Neural progenitor cell (in vitro differentiated cells): Measurements from ENCODE around the gene TSR1. TPM values are rescaled to one million over a fixed set of nuclear protein-coding genes. Genes with fewer than 3 reads are reported as not detected.
"Not testable (repeated sequence)": the region's sequence is repeated elsewhere in the genome, so short reads cannot be mapped to it uniquely, and the experiment has no call there.

ENCODE experiments used
- DNase-seq: peaks from one replicate; pipeline ENCODE4 v3.0.0-alpha.2; 2016; ENCODE audit warnings: low spot score
- H2AFZ ChIP-seq: fragments of 200-600 bp; sonication (generic); replicated peaks from 2 replicates; pipeline ENCODE4 v1.6.1; 2016; ENCODE audit warnings: antibody characterized with exemption
- H3F3A ChIP-seq: fragments of 200-600 bp; sonication (generic); 2 replicates; pipeline ENCODE4 v1.6.1; 2016; ENCODE audit warnings: antibody characterized with exemption, low read depth
- H3K27ac ChIP-seq: fragments of 200-600 bp; sonication (generic); 2 replicates; pipeline ENCODE4 v1.5.1; 2016; ENCODE audit warnings: mild to moderate bottlenecking
- H3K27me3 ChIP-seq: fragments of 200-600 bp; sonication (generic); 2 replicates; pipeline ENCODE4 v1.6.1; 2016; ENCODE audit warnings: mild to moderate bottlenecking, moderate library complexity
- H3K36me3 ChIP-seq: fragments of 200-600 bp; sonication (generic); 2 replicates; pipeline ENCODE4 v1.5.1; 2016
- H3K4me1 ChIP-seq: fragments of 200-600 bp; sonication (generic); 2 replicates; pipeline ENCODE4 v1.6.1; 2016; ENCODE audit warnings: mixed run types
- H3K4me2 ChIP-seq: fragments of 200-600 bp; sonication (generic); 2 replicates; pipeline ENCODE4 v1.6.1; 2016
- H3K4me3 ChIP-seq: fragments of 200-600 bp; sonication (generic); 2 replicates; pipeline ENCODE4 v1.5.1; 2016
- H3K79me2 ChIP-seq: fragments of 200-600 bp; sonication (generic); 2 replicates; pipeline ENCODE4 v1.6.1; 2016; ENCODE audit warnings: low read depth
- H3K9ac ChIP-seq: fragments of 200-600 bp; sonication (generic); 2 replicates; pipeline ENCODE4 v1.6.1; 2016
- H3K9me3 ChIP-seq: fragments of 200-600 bp; sonication (generic); 2 replicates; pipeline ENCODE4 v1.5.1; 2016; ENCODE audit warnings: low read depth
- H4K20me1 ChIP-seq: fragments of 200-600 bp; sonication (generic); 2 replicates; pipeline ENCODE4 v1.6.1; 2016; ENCODE audit warnings: low read depth
- H3K27ac Mint-ChIP-seq: 3 replicates; pipeline ENCODE4 v1.8.0; 2021; ENCODE audit warnings: mixed read lengths
- H3K27me3 Mint-ChIP-seq: 2 replicates; pipeline ENCODE4 v1.8.0; 2022; ENCODE audit warnings: low read depth, mild to moderate bottlenecking, inconsistent platforms, moderate library complexity, mixed read lengths; ENCODE audit not compliant: insufficient read depth
- H3K36me3 Mint-ChIP-seq: 3 replicates; pipeline ENCODE4 v1.8.0; 2021; ENCODE audit warnings: mixed read lengths
- H3K4me1 Mint-ChIP-seq: 3 replicates; pipeline ENCODE4 v1.8.0; 2021; ENCODE audit warnings: mixed read lengths
- H3K4me3 Mint-ChIP-seq: 3 replicates; pipeline ENCODE4 v1.8.0; 2021; ENCODE audit warnings: mild to moderate bottlenecking, moderate library complexity, mixed read lengths
- H3K9me3 Mint-ChIP-seq: 3 replicates; pipeline ENCODE4 v1.8.0; 2020; ENCODE audit warnings: mixed read lengths
- CTCF ChIP-seq: fragments of 200-600 bp; sonication (generic); IDR thresholded peaks from 2 replicates; pipeline ENCODE4 v1.5.1; 2017; ENCODE audit warnings: antibody characterized with exemption, mild to moderate bottlenecking
- EZH2 ChIP-seq: fragments of 200-600 bp; sonication (generic); IDR thresholded peaks from 2 replicates; pipeline ENCODE4 v1.6.1; 2017; ENCODE audit warnings: antibody characterized with exemption, mild to moderate bottlenecking, moderate library complexity
- EZH2phosphoT487 ChIP-seq: fragments of 200-600 bp; sonication (generic); IDR thresholded peaks from 2 replicates; pipeline ENCODE4 v1.6.1; 2017; ENCODE audit warnings: antibody characterized with exemption
- total RNA-seq: library from RNA; depleted of rRNA; stranded (reverse); fragments of >200 nt; gene quantifications from 2 replicates; pipeline ENCODE4 v1.2.3, GENCODE V29; 2015; ENCODE audit warnings: low replicate concordance

The TSR1 gene
- total RNA-seq, 1 donor from 2014 or later, result 42.2 TPM

- no peak for DNase-seq
- H3F3A ChIP-seq, result peaks cover 34% of the 10 kb centered on the region
- no peaks in the 10 kb centered on the region for H3K27me3 Mint-ChIP-seq
- H3K9ac ChIP-seq, result no peak overlapping the region
- no peak overlapping the region for H3K4me3 Mint-ChIP-seq
- H3K9me3 ChIP-seq, result no peaks in the 10 kb centered on the region
- H3K4me2 ChIP-seq, result no peak overlapping the region
- H3K4me1 Mint-ChIP-seq, result no peaks in the 10 kb centered on the region
- TF ChIP-seq EZH2, result no peak
- no peak for TF ChIP-seq CTCF
- TF ChIP-seq EZH2phosphoT487, result no peak
- H3K4me3 ChIP-seq, result no peak overlapping the region
- H3K79me2 ChIP-seq, result no peaks in the 10 kb centered on the region
- no peaks in the 10 kb centered on the region for H3K27me3 ChIP-seq
- H3K36me3 ChIP-seq, result peaks cover 7% of the 10 kb centered on the region
- no peaks in the 10 kb centered on the region for H3K9me3 Mint-ChIP-seq
- H3K36me3 Mint-ChIP-seq, result peaks cover 41% of the 10 kb centered on the region
- no peaks in the 10 kb centered on the region for H4K20me1 ChIP-seq
- no peak overlapping the region for H2AFZ ChIP-seq
- no peaks in the 10 kb centered on the region for H3K4me1 ChIP-seq
- H3K27ac Mint-ChIP-seq, result no peak overlapping the region
- no peak overlapping the region for H3K27ac ChIP-seq
Observed at GRCh38 chr17:2321399-2321798, 14.9 kb downstream of the TSR1 start.

- Mint-ChIP-seq H3K36me3 (peaks cover 28% of the 10 kb centered on the region), H3K27ac (no peak overlapping the region), H3K27me3 (no peaks in the 10 kb centered on the region), H3K4me3 (no peak overlapping the region), H3K4me1 (no peaks in the 10 kb centered on the region), H3K9me3 (no peaks in the 10 kb centered on the region)
- Histone ChIP-seq H3K4me2 (no peak overlapping the region), H3K27me3 (no peaks in the 10 kb centered on the region), H4K20me1 (no peaks in the 10 kb centered on the region), H3K9me3 (no peaks in the 10 kb centered on the region), H3K27ac (no peak overlapping the region), H3K9ac (no peak overlapping the region), H3K79me2 (no peaks in the 10 kb centered on the region), H3K4me1 (no peaks in the 10 kb centered on the region), H3F3A (peaks cover 25% of the 10 kb centered on the region), H3K36me3 (peaks cover 6% of the 10 kb centered on the region), H3K4me3 (no peak overlapping the region), H2AFZ (no peak overlapping the region)
- no peak for DNase-seq
- no peak for TF ChIP-seq EZH2phosphoT487
Observed at GRCh38 chr17:2319051-2319450, 17.2 kb downstream of the TSR1 start.

DNA sequence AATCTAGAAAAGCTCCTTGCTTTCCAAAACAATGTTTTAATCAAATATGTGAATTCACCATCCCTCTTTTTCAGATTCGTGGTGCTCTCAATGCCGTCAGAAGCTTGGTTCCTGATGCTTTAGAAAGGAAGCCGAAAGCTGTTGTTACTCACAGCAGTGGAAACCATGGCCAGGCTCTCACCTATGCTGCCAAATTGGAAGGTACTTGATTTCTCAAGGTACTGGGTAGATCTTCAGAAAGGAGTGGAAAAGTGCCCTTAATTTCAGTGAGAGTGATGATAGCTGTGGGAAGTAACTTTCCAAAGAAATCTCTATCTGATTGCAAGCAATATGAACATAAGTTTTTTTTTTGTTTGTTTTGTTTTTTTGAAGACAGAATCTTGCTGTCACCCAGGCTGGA is 18.5 kb downstream of the TSR1 start:
- Mint-ChIP-seq H3K27me3 (no peaks in the 10 kb centered on the region), H3K27ac (no peak overlapping the region), H3K4me3 (no peak overlapping the region), H3K4me1 (no peaks in the 10 kb centered on the region), H3K36me3 (peaks cover 19% of the 10 kb centered on the region), H3K9me3 (no peaks in the 10 kb centered on the region)
- no peaks in the 10 kb centered on the region for H3K79me2 ChIP-seq
- H3K9me3 ChIP-seq, result no peaks in the 10 kb centered on the region
- DNase-seq, result no peak
- no peaks in the 10 kb centered on the region for H3K27me3 ChIP-seq
- no peak overlapping the region for H3K4me2 ChIP-seq
- no peak overlapping the region for H3K9ac ChIP-seq
- no peak for TF ChIP-seq CTCF
- TF ChIP-seq EZH2, result no peak
- no peak for TF ChIP-seq EZH2phosphoT487
- H4K20me1 ChIP-seq, result no peaks in the 10 kb centered on the region
- H3K36me3 ChIP-seq, result no peaks in the 10 kb centered on the region
- H2AFZ ChIP-seq, result no peak overlapping the region
- no peak overlapping the region for H3K27ac ChIP-seq
- H3K4me3 ChIP-seq, result no peak overlapping the region
- no peaks in the 10 kb centered on the region for H3K4me1 ChIP-seq
- peaks cover 16% of the 10 kb centered on the region for H3F3A ChIP-seq

DNA sequence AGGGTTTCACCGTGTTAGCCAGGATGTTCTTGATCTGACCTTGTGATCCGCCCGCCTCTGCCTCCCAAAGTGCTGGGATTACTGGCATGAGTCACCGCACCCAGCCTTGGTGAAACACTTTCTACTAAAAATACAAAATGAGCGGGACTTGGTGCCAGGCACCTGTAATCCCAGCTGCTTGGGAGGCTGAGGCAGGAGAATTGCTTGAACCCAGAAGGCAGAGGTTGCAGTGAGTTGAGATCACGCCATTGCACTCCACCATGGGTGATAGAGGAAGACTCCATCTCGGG is 19.4 kb downstream of the TSR1 start:
- peaks cover 13% of the 10 kb centered on the region for H3F3A ChIP-seq
- H3K36me3 Mint-ChIP-seq, result peaks cover 15% of the 10 kb centered on the region
- H3K4me1 ChIP-seq, H3K4me2 ChIP-seq, H3K9ac ChIP-seq, H2AFZ ChIP-seq, H3K27me3 ChIP-seq, H3K79me2 ChIP-seq, H3K4me3 ChIP-seq, H3K9me3 ChIP-seq, H3K4me1 Mint-ChIP-seq, H3K27ac Mint-ChIP-seq, H3K9me3 Mint-ChIP-seq, H3K27me3 Mint-ChIP-seq, DNase-seq, H3K36me3 ChIP-seq, H4K20me1 ChIP-seq, H3K4me3 Mint-ChIP-seq, H3K27ac ChIP-seq: not testable (repeated sequence)
